GM18861 (cell line): ENCODE data around the gene PRKRA.
A peak's percentile ranks its signal among the peaks of the same experiment; 100 is the strongest.
"Not testable (repeated sequence)": the region's sequence is repeated elsewhere in the genome, so short reads cannot be mapped to it uniquely, and the experiment has no call there.

Experiments used
- ATAC-seq: cut with Tn5 transposase; IDR thresholded peaks from one replicate; pipeline ENCODE4 v1.9.1; 2021; ENCODE audit not compliant: unreplicated experiment

Gene PRKRA

GRCh38 chr2:178450774-178451525, at the start of gene PRKRA, which contains the start of gene PJVK:
Gene PRKRA, minus strand, starts transcription at chr2:178451175. Its CDS starts 145 bp downstream, at chr2:178451030.
Gene PJVK, plus strand, starts transcription at chr2:178451378. Its CDS starts 2,032 bp downstream, at chr2:178453410.
- peak; percentile 69 for ATAC-seq

- no peak for ATAC-seq
These were observed 48.7 kb upstream of the PRKRA start for GRCh38 chr2:178499640-178500039.

- ATAC-seq, result peak; percentile 62
These were observed 47.2 kb upstream of the PRKRA start for GRCh38 chr2:178498137-178498536.

GRCh38 chr2:178496049-178496448, 45.1 kb upstream of the PRKRA start:
- ATAC-seq, result no peak

- no peak for ATAC-seq
These were observed 40.6 kb upstream of the PRKRA start for GRCh38 chr2:178491612-178492011.

- no peak for ATAC-seq
These were observed 34.4 kb upstream of the PRKRA start for GRCh38 chr2:178485356-178485755.

- no peak for ATAC-seq
These were observed 33.5 kb upstream of the PRKRA start for GRCh38 chr2:178484245-178485041.

- ATAC-seq, result peak; percentile 38
These were observed 31.5 kb upstream of the PRKRA start for GRCh38 chr2:178482437-178482836.

GRCh38 chr2:178480227-178481181, 29.5 kb upstream of the PRKRA start, which contains the start of gene PLEKHA3:
Gene PLEKHA3, plus strand, starts transcription at chr2:178480457. Its CDS starts 413 bp downstream, at chr2:178480870.
- ATAC-seq, result peak; percentile 53

GRCh38 chr2:178479758-178480226, 28.8 kb upstream of the PRKRA start:
- no peak for ATAC-seq

- no peak for ATAC-seq
These were observed 28.3 kb upstream of the PRKRA start for GRCh38 chr2:178479275-178479616.

GRCh38 chr2:178478439-178479274, 27.7 kb upstream of the PRKRA start, which contains the start of gene FKBP7:
Gene FKBP7, minus strand, starts transcription at chr2:178478600. Its CDS starts 101 bp downstream, at chr2:178478499.
- ATAC-seq, result no peak

GRCh38 chr2:178478130-178478438, 27.1 kb upstream of the PRKRA start:
- ATAC-seq, result no peak

GRCh38 chr2:178477443-178478129, 26.6 kb upstream of the PRKRA start:
- ATAC-seq, result no peak

GRCh38 chr2:178476477-178476876, 25.5 kb upstream of the PRKRA start:
- ATAC-seq, result no peak

GRCh38 chr2:178474560-178474959, 23.6 kb upstream of the PRKRA start:
- no peak for ATAC-seq

GRCh38 chr2:178473931-178474330, 23.0 kb upstream of the PRKRA start:
- no peak for ATAC-seq

GRCh38 chr2:178473373-178473772, 22.4 kb upstream of the PRKRA start:
- ATAC-seq, result no peak

- ATAC-seq, result not testable (repeated sequence)
These were observed 20.3 kb upstream of the PRKRA start for GRCh38 chr2:178471313-178471712.
